ENCODE results near the gene GP5. TPM values are rescaled to one million over a fixed set of nuclear protein-coding genes. Genes with fewer than 3 reads are reported as not detected.

The GP5 gene
- total RNA-seq, 2 experiments from 2014 or later: 3.3 TPM

DNA sequence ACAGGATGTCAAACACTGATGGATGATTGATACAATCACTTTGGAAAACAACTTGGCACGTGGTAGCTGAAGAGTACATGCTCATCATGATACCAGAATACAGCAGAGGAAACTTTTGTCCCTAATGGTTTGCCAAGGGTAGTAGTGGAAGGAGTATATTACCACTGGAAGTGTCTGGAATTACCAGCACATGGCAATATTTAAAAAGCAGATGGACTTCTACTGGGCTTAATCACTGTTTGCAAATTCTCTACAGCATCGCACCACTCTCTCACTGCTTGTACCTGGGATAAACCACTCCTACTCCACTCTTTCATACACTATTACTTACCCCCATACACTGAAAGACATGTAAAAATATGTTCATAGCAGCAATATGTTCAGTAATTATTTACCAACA is 19.6 kb upstream of the GP5 start:
- POLR2A ChIA-PET: no interaction called here

DNA sequence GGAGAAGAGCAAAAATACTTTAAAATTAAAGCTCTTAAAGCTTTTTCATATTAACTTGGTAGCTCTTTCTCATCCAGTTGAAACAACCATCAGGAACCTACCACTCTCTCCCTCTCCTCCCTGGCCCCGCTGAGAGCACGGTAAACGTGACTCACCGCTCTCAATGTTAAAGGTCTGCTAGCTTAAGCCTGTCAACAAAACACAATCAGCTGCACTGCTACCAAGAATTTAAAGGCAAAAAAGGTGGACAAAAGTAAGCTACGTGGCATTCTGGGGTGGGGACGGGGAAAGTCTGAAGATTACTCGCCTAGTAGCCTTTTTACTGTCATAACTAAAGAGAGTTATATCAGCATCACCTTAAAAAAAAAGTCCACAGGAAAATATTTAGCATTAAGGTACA is 8.4 kb upstream of the GP5 start:
- Mint-ChIP-seq H3K4me1 (ENCODE audit: low read depth) (peaks cover 8% of the 10 kb centered on the region), H3K36me3 (ENCODE audit: low read depth) (peaks cover 41% of the 10 kb centered on the region), H3K4me3 (no peak overlapping the region), H3K9me3 (no peaks in the 10 kb centered on the region), H3K27me3 (no peaks in the 10 kb centered on the region), H3K27ac (no peak overlapping the region)
- intact Hi-C loops (cut with DNase I, micrococcal nuclease): no loop called here
- H3K27me3 ChIP-seq (ENCODE audit: control insufficient read depth in 1 of 2, insufficient read depth in 2 of 2, low read length in 2 of 2): no peaks in the 10 kb centered on the region
- DNase-seq: no peak
- ChIA-PET POLR2A (interaction anchor here (0.9 to 4.3 kb wide), 3 partner anchors 10 to 177 kb away, joined by 3 to 29 read pairs (median 4); partner anchors contain the start of gene GP5), CTCF (interaction anchor here (0.8 to 3.0 kb wide), 3 partner anchors 10 to 73 kb away, joined by 3 to 23 read pairs (median 9); no protein-coding TSS in a partner anchor)
- no peak overlapping the region for H3K27ac ChIP-seq (ENCODE audit: low read depth in 1 of 2, low read length in 2 of 2)
- no peaks in the 10 kb centered on the region for H3K4me1 ChIP-seq (ENCODE audit: insufficient read depth, low read length)
- H3K9me3 ChIP-seq (ENCODE audit: control insufficient read depth in 1 of 2, insufficient read depth in 1 of 2, low read length in 2 of 2): no peaks in the 10 kb centered on the region
- peaks cover 10% of the 10 kb centered on the region for H3K36me3 ChIP-seq (ENCODE audit: insufficient read depth, low read length)
- TF ChIP-seq, protein P1, sequence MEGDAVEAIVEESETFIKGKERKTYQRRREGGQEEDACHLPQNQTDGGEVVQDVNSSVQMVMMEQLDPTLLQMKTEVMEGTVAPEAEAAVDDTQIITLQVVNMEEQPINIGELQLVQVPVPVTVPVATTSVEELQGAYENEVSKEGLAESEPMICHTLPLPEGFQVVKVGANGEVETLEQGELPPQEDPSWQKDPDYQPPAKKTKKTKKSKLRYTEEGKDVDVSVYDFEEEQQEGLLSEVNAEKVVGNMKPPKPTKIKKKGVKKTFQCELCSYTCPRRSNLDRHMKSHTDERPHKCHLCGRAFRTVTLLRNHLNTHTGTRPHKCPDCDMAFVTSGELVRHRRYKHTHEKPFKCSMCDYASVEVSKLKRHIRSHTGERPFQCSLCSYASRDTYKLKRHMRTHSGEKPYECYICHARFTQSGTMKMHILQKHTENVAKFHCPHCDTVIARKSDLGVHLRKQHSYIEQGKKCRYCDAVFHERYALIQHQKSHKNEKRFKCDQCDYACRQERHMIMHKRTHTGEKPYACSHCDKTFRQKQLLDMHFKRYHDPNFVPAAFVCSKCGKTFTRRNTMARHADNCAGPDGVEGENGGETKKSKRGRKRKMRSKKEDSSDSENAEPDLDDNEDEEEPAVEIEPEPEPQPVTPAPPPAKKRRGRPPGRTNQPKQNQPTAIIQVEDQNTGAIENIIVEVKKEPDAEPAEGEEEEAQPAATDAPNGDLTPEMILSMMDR (IDR thresholded peaks at IDR 0.05): no peak
- no peak for ATAC-seq (ENCODE audit: poor library complexity)
- H3K4me3 ChIP-seq (ENCODE audit: low read length): no peak overlapping the region

More for the DNA sequence above, 19.6 kb upstream of the GP5 start:
- TF ChIP-seq, protein P1 (IDR thresholded peaks at IDR 0.05): no peak
- Mint-ChIP-seq H3K4me3 (no peak overlapping the region), H3K27me3 (no peaks in the 10 kb centered on the region), H3K36me3 (ENCODE audit: low read depth) (peaks cover 66% of the 10 kb centered on the region), H3K27ac (no peak overlapping the region), H3K9me3 (no peaks in the 10 kb centered on the region), H3K4me1 (ENCODE audit: low read depth) (no peaks in the 10 kb centered on the region)
- Histone ChIP-seq H3K9me3 (ENCODE audit: control insufficient read depth in 1 of 2, insufficient read depth in 1 of 2, low read length in 2 of 2) (no peaks in the 10 kb centered on the region), H3K27me3 (ENCODE audit: control insufficient read depth in 1 of 2, insufficient read depth in 2 of 2, low read length in 2 of 2) (no peaks in the 10 kb centered on the region), H3K36me3 (ENCODE audit: insufficient read depth, low read length) (peaks cover 25% of the 10 kb centered on the region), H3K4me1 (ENCODE audit: insufficient read depth, low read length) (no peaks in the 10 kb centered on the region), H3K4me3 (ENCODE audit: low read length) (no peak overlapping the region), H3K27ac (ENCODE audit: low read depth in 1 of 2, low read length in 2 of 2) (no peak overlapping the region)
- DNase-seq (no peak), ATAC-seq (ENCODE audit: poor library complexity) (no peak)
- intact Hi-C loops (cut with DNase I, micrococcal nuclease): no loop called here
- CTCF ChIA-PET: no interaction called here

DNA sequence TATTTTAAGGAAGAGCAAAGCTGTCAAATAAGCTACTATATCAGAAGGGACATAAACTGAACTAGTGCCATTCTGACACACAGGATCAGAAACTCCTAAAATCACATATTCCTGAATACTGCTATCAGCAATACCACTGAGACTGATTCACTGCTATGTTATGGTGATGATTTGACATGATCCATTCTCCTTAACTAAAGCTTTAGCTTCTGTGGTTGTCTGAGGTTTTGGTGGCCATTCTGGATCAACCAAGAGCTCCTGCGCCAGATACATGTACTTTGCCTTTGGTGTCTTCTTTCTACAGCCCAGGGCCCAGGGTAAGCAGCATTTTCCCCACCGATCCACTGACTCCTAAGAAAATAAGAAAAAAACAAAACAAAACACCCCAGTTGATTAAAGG is 6.7 kb upstream of the GP5 start:
- no peak overlapping the region for H3K27ac ChIP-seq (ENCODE audit: low read depth in 1 of 2, low read length in 2 of 2)
- H3K4me3 ChIP-seq (ENCODE audit: low read length): no peak overlapping the region
- H3K36me3 ChIP-seq (ENCODE audit: insufficient read depth, low read length): peaks cover 5% of the 10 kb centered on the region
- TF ChIP-seq, protein P1 (IDR thresholded peaks at IDR 0.05): no peak
- no peaks in the 10 kb centered on the region for H3K9me3 ChIP-seq (ENCODE audit: control insufficient read depth in 1 of 2, insufficient read depth in 1 of 2, low read length in 2 of 2)
- intact Hi-C loops (cut with DNase I, micrococcal nuclease): loop anchor here in 1 of 2 experiments (2.0 kb wide), 1 partner anchor 61 kb away; no protein-coding TSS in a partner anchor
- ATAC-seq (ENCODE audit: poor library complexity): no peak
- Mint-ChIP-seq H3K4me3 (no peak overlapping the region), H3K9me3 (no peaks in the 10 kb centered on the region), H3K4me1 (ENCODE audit: low read depth) (peaks cover 8% of the 10 kb centered on the region), H3K36me3 (ENCODE audit: low read depth) (peaks cover 29% of the 10 kb centered on the region), H3K27me3 (no peaks in the 10 kb centered on the region), H3K27ac (no peak overlapping the region)
- no peak for DNase-seq
- ChIA-PET POLR2A (interaction anchor here (0.6 to 4.3 kb wide), 2 partner anchors 8 to 11 kb away, joined by 3 to 29 read pairs; partner anchors contain the start of gene GP5), CTCF (interaction anchor here (0.7 to 3.0 kb wide), 3 partner anchors 10 to 72 kb away, joined by 3 to 23 read pairs (median 4); no protein-coding TSS in a partner anchor)
- no peaks in the 10 kb centered on the region for H3K4me1 ChIP-seq (ENCODE audit: insufficient read depth, low read length)
- H3K27me3 ChIP-seq (ENCODE audit: control insufficient read depth in 1 of 2, insufficient read depth in 2 of 2, low read length in 2 of 2): no peaks in the 10 kb centered on the region

All from CD4-positive, alpha-beta T cell (primary cell).